ENCODE data around the gene GLI3. TPM values are rescaled to one million over a fixed set of nuclear protein-coding genes. Genes with fewer than 3 reads are reported as not detected.

Gene GLI3
- total RNA-seq, 1 experiment from 2014 or later: 46.2 TPM

DNA sequence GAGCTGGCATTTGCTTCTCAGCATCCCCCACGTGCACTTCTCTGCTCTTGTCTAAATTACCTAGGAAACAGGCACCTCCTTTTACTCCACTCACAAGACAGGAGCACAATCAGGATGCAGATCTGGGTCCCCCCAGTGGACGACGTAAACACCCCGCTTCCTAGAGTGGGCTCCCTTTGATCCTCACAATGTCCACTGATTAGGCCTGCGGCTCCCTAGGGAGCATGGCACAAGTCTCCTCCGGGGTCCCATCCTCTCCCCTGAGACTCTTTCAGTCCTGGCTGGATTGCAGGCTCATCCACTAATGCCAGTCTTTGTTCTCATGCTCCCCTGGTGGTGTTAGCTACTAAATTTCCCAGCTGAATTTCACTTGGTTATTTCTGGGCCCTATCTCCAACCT is 98.3 kb downstream of the GLI3 start:
- peak; percentile 22 for DNase-seq (ENCODE audit: low spot score)
- Mint-ChIP-seq H3K9me3 (no peaks in the 10 kb centered on the region), H3K36me3 (no peaks in the 10 kb centered on the region), H3K4me3 (no peak overlapping the region), H3K27me3 (ENCODE audit: low read depth) (no peaks in the 10 kb centered on the region), H3K4me1 (peaks cover 49% of the 10 kb centered on the region), H3K27ac (no peak overlapping the region)
- ChIA-PET POLR2A (no interaction called here), CTCF (interaction anchor here (1.0 to 1.6 kb wide), 5 partner anchors 12 to 198 kb away, joined by 3 to 7 read pairs (median 4); no protein-coding TSS in a partner anchor)
- ATAC-seq: peak; percentile 76
- peak; percentile 91 for TF ChIP-seq ZNF423 (CRISPR knock-in tag; IDR thresholded peaks at IDR 0.05)
- no peak for TF ChIP-seq NR3C1 (CRISPR knock-in tag; conservative IDR thresholded peaks at IDR 0.05; ENCODE audit: low read depth)

- Mint-ChIP-seq H3K27me3 (ENCODE audit: low read depth) (no peaks in the 10 kb centered on the region), H3K4me1 (peaks cover 51% of the 10 kb centered on the region)
Observed at GRCh38 chr7:42137941-42138340, 99.1 kb downstream of the GLI3 start.

More at GRCh38 chr7:42137941-42138340, 99.1 kb downstream of the GLI3 start:
- no peak for ATAC-seq
- Mint-ChIP-seq H3K9me3 (no peaks in the 10 kb centered on the region), H3K36me3 (no peaks in the 10 kb centered on the region), H3K27ac (no peak overlapping the region), H3K4me3 (no peak overlapping the region)
- TF ChIP-seq, protein P1, sequence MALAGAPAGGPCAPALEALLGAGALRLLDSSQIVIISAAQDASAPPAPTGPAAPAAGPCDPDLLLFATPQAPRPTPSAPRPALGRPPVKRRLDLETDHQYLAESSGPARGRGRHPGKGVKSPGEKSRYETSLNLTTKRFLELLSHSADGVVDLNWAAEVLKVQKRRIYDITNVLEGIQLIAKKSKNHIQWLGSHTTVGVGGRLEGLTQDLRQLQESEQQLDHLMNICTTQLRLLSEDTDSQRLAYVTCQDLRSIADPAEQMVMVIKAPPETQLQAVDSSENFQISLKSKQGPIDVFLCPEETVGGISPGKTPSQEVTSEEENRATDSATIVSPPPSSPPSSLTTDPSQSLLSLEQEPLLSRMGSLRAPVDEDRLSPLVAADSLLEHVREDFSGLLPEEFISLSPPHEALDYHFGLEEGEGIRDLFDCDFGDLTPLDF (CRISPR knock-in tag; IDR thresholded peaks at IDR 0.05): no peak
- TF ChIP-seq FOXP1 (CRISPR knock-in tag; IDR thresholded peaks at IDR 0.05; ENCODE audit: borderline replicate concordance): no peak
- no peak for TF ChIP-seq NFATC4 (CRISPR knock-in tag; IDR thresholded peaks at IDR 0.05)
- no peak for TF ChIP-seq TEAD4 (CRISPR knock-in tag; IDR thresholded peaks at IDR 0.05)
- no peak for TF ChIP-seq ZNF263 (CRISPR knock-in tag; IDR thresholded peaks at IDR 0.05; ENCODE audit: low read depth)
- TF ChIP-seq, protein P2, sequence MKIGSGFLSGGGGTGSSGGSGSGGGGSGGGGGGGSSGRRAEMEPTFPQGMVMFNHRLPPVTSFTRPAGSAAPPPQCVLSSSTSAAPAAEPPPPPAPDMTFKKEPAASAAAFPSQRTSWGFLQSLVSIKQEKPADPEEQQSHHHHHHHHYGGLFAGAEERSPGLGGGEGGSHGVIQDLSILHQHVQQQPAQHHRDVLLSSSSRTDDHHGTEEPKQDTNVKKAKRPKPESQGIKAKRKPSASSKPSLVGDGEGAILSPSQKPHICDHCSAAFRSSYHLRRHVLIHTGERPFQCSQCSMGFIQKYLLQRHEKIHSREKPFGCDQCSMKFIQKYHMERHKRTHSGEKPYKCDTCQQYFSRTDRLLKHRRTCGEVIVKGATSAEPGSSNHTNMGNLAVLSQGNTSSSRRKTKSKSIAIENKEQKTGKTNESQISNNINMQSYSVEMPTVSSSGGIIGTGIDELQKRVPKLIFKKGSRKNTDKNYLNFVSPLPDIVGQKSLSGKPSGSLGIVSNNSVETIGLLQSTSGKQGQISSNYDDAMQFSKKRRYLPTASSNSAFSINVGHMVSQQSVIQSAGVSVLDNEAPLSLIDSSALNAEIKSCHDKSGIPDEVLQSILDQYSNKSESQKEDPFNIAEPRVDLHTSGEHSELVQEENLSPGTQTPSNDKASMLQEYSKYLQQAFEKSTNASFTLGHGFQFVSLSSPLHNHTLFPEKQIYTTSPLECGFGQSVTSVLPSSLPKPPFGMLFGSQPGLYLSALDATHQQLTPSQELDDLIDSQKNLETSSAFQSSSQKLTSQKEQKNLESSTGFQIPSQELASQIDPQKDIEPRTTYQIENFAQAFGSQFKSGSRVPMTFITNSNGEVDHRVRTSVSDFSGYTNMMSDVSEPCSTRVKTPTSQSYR (CRISPR knock-in tag; IDR thresholded peaks at IDR 0.05): no peak
- no peak for TF ChIP-seq EMX1 (CRISPR knock-in tag; IDR thresholded peaks at IDR 0.05)
- TF ChIP-seq PRRX2 (CRISPR knock-in tag; IDR thresholded peaks at IDR 0.05): no peak
- no peak for TF ChIP-seq NR3C1 (CRISPR knock-in tag; conservative IDR thresholded peaks at IDR 0.05; ENCODE audit: low read depth)
- TF ChIP-seq SMAD3 (CRISPR knock-in tag; IDR thresholded peaks at IDR 0.05; ENCODE audit: borderline replicate concordance): no peak
- TF ChIP-seq MXD4 (CRISPR knock-in tag; IDR thresholded peaks at IDR 0.05; ENCODE audit: borderline replicate concordance): no peak
- TF ChIP-seq, protein P3, sequence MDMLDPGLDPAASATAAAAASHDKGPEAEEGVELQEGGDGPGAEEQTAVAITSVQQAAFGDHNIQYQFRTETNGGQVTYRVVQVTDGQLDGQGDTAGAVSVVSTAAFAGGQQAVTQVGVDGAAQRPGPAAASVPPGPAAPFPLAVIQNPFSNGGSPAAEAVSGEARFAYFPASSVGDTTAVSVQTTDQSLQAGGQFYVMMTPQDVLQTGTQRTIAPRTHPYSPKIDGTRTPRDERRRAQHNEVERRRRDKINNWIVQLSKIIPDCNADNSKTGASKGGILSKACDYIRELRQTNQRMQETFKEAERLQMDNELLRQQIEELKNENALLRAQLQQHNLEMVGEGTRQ (CRISPR knock-in tag; IDR thresholded peaks at IDR 0.05): no peak
- TF ChIP-seq ERG (CRISPR knock-in tag; IDR thresholded peaks at IDR 0.05): no peak
- TF ChIP-seq ETV6 (CRISPR knock-in tag; IDR thresholded peaks at IDR 0.05): no peak
- TF ChIP-seq, protein P4, sequence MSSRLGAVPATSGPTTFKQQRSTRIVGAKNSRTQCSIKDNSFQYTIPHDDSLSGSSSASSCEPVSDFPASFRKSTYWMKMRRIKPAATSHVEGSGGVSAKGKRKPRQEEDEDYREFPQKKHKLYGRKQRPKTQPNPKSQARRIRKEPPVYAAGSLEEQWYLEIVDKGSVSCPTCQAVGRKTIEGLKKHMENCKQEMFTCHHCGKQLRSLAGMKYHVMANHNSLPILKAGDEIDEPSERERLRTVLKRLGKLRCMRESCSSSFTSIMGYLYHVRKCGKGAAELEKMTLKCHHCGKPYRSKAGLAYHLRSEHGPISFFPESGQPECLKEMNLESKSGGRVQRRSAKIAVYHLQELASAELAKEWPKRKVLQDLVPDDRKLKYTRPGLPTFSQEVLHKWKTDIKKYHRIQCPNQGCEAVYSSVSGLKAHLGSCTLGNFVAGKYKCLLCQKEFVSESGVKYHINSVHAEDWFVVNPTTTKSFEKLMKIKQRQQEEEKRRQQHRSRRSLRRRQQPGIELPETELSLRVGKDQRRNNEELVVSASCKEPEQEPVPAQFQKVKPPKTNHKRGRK (CRISPR knock-in tag; IDR thresholded peaks at IDR 0.05; ENCODE audit: borderline replicate concordance): no peak
- TF ChIP-seq E2F4 (CRISPR knock-in tag; IDR thresholded peaks at IDR 0.05; ENCODE audit: borderline replicate concordance, low read depth): no peak
- ChIA-PET POLR2A (no interaction called here), CTCF (interaction anchor here (1.5 to 2.0 kb wide), 3 partner anchors 19 to 197 kb away, joined by 3 to 4 read pairs (median 4); no protein-coding TSS in a partner anchor)
- no peak for DNase-seq (ENCODE audit: low spot score)

Measured in WTC11 (cell line).